GM12878 (cell line): ENCODE results near the gene SBF1. TPM values are rescaled to one million over a fixed set of nuclear protein-coding genes. Genes with fewer than 3 reads are reported as not detected.

Experiments used
- CREM ChIP-seq: IDR thresholded peaks from 2 replicates; pipeline ENCODE4 v1.6.1; 2014; ENCODE audit warnings: antibody characterized with exemption, low read depth
- JUNB ChIP-seq: IDR thresholded peaks from 2 replicates; pipeline ENCODE4 v1.6.1; 2016; ENCODE audit warnings: antibody characterized with exemption, mild to moderate bottlenecking
- RCOR1 ChIP-seq: conservative IDR thresholded peaks from 2 replicates; pipeline ENCODE4 v1.6.1; 2012; ENCODE audit warnings: low read depth, low read length, improper control_type of control experiment
- ZNF384 ChIP-seq: IDR thresholded peaks from 2 replicates; pipeline ENCODE4 v1.6.1; 2012; ENCODE audit warnings: low read depth, mild to moderate bottlenecking, low read length, improper control_type of control experiment, borderline replicate concordance
- polyA plus RNA-seq, 11 experiments: library from polyadenylated mRNA; depleted of rRNA in 4 of 11; unstranded in 6 of 11; stranded (reverse) in 5 of 11; fragments of >200 nt; fragmentation: Nextera tagmentation in 4 of 11; fragmentation: Illumina TruSeq in 1 of 11; extraction: Ambion mirVana in 4 of 11; extraction: Trizol in 1 of 11; gene quantifications; 1 replicate in 1 of 11; 2 replicates in 10 of 11; pipeline versions ENCODE4 v1.2.1 to v1.2.3, GENCODE V29; 2011 to 2016; ENCODE audit warnings: inconsistent platforms in 2 of 11, missing spikeins in 2 of 11, low read depth in 1 of 11
- total RNA-seq, 4 experiments: library from RNA; depleted of rRNA in 3 of 4; stranded (reverse); fragments of >200 nt in 3 of 4; fragmentation: Illumina TruSeq in 1 of 4; extraction: Trizol in 1 of 4; gene quantifications; 2 replicates each; pipeline versions ENCODE4 v1.2.1 to v1.2.3, GENCODE V29; 2013 to 2021
- TF ChIP-seq, protein P1 (sequence below): fragments of 450-650 bp; formaldehyde crosslinking; IDR thresholded peaks from 2 replicates; pipeline ENCODE4 v1.4.0; 2022; ENCODE audit warnings: mild to moderate bottlenecking, moderate library complexity
- TF ChIP-seq, protein P2 (sequence below): fragments of 450-650 bp; IDR thresholded peaks from 2 replicates; pipeline ENCODE4 v1.6.1; 2017; ENCODE audit warnings: low read depth, mild to moderate bottlenecking, moderate library complexity
- TF ChIP-seq, protein P3 (sequence below): fragments of 450-650 bp; IDR thresholded peaks from 2 replicates; pipeline ENCODE4 v1.6.1; 2016; ENCODE audit warnings: mild to moderate bottlenecking

Gene SBF1
- total and polyA plus RNA-seq, 10 of the 15 experiments (the other 5 are each of a cell fraction or from before 2014, with no cell fraction given) = 0.23 to 95.0 (median 17.8) TPM

DNA sequence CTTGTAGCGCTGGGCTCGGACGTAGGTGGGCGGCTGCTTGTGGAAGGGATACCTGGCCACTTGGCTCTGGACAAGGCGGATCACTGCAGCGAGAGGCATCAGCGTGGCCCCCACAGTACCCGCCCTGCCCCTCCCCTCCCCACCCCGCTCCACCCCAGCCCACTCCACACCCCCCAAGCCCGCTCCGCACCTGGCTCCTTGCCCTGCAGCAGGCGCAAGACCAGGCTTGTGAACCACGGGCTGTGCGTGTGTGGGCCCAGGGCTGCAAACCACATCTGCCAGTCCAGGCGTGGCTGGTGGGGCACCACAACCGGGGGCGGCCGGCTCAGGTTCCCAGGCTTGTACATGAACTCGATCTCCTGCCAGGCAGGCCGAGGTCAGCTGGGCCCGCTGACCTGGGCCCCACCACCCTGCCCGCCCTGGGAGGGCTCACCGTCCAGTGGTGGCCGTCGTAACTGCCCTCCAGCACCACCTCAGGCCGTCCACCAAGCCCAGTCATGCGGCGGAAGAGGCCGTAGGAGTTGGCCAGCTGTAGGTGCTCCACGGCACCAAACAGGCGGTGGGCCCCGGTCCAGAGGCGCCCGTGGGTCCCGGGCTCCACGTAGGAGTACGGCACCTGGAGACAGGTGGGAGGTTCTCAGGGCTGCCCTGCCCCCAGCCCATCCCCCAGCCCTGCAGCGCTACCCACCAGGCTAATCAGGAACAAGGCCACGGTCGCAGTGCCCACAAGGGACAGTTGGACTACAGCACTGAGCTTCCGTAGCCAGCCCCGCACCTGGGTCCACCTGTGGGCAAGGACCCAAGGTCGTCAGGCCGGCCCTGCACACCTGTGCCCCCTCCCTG is 29.8 kb upstream of the SBF1 start (continued):
- TF ChIP-seq, protein P1, sequence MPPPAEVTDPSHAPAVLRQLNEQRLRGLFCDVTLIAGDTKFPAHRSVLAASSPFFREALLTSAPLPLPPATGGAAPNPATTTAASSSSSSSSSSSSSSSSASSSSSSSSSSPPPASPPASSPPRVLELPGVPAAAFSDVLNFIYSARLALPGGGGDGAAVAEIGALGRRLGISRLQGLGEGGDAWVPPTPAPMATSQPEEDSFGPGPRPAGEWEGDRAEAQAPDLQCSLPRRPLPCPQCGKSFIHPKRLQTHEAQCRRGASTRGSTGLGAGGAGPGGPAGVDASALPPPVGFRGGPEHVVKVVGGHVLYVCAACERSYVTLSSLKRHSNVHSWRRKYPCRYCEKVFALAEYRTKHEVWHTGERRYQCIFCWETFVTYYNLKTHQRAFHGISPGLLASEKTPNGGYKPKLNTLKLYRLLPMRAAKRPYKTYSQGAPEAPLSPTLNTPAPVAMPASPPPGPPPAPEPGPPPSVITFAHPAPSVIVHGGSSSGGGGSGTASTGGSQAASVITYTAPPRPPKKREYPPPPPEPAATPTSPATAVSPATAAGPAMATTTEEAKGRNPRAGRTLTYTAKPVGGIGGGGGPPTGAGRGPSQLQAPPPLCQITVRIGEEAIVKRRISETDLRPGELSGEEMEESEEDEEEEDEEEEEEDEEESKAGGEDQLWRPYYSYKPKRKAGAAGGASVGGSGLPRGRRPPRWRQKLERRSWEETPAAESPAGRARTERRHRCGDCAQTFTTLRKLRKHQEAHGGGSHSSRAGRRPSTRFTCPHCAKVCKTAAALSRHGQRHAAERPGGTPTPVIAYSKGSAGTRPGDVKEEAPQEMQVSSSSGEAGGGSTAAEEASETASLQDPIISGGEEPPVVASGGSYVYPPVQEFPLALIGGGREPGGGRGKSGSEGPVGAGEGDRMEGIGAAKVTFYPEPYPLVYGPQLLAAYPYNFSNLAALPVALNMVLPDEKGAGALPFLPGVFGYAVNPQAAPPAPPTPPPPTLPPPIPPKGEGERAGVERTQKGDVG (CRISPR knock-in tag) = no peak
- TF ChIP-seq RCOR1 (no peak), CREM (no peak), JUNB (no peak), ZNF384 (no peak)
- TF ChIP-seq, protein P2, sequence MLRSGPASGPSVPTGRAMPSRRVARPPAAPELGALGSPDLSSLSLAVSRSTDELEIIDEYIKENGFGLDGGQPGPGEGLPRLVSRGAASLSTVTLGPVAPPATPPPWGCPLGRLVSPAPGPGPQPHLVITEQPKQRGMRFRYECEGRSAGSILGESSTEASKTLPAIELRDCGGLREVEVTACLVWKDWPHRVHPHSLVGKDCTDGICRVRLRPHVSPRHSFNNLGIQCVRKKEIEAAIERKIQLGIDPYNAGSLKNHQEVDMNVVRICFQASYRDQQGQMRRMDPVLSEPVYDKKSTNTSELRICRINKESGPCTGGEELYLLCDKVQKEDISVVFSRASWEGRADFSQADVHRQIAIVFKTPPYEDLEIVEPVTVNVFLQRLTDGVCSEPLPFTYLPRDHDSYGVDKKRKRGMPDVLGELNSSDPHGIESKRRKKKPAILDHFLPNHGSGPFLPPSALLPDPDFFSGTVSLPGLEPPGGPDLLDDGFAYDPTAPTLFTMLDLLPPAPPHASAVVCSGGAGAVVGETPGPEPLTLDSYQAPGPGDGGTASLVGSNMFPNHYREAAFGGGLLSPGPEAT = no peak
- TF ChIP-seq, protein P3, sequence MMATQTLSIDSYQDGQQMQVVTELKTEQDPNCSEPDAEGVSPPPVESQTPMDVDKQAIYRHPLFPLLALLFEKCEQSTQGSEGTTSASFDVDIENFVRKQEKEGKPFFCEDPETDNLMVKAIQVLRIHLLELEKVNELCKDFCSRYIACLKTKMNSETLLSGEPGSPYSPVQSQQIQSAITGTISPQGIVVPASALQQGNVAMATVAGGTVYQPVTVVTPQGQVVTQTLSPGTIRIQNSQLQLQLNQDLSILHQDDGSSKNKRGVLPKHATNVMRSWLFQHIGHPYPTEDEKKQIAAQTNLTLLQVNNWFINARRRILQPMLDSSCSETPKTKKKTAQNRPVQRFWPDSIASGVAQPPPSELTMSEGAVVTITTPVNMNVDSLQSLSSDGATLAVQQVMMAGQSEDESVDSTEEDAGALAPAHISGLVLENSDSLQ = no peak
